NCI-H510A treated with DMSO at 0.1 percent for 48 hours (cell line): ENCODE measurements around the gene TMEM156.
"Not testable (repeated sequence)": the region's sequence is repeated elsewhere in the genome, so short reads cannot be mapped to it uniquely, and the experiment has no call there.

Experiments
- DNase-seq: peaks from one replicate; lab custom pipeline; 2025; lab: John Stamatoyannopoulos, UW

The TMEM156 gene

DNA sequence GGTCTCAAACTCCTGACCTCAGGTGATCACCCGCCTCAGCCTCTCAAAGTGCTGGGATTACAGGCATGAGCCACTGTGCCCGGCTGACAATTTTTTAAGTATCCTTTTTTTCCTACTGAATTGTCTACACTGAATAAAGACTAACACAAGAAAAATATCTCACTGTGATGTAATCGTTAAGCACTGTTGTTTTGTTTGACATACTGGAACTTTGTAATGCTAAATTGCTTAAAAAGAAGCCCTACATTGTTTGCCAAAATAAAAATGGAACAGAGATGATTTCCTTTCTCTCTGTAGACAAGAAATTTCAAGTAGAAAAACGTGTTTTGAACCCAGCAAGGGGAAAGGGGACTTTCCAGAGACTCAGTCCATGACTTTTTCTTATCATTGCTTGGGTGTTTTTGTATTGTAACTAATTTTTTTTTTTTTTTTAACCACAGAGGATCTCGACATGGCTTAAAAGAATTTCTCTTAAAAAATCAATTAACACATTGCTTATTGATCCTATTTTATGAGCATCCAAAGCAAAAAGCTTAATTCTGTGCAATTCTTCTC lies 74.9 kb downstream of the TMEM156 start:
- no peak for DNase-seq

DNA sequence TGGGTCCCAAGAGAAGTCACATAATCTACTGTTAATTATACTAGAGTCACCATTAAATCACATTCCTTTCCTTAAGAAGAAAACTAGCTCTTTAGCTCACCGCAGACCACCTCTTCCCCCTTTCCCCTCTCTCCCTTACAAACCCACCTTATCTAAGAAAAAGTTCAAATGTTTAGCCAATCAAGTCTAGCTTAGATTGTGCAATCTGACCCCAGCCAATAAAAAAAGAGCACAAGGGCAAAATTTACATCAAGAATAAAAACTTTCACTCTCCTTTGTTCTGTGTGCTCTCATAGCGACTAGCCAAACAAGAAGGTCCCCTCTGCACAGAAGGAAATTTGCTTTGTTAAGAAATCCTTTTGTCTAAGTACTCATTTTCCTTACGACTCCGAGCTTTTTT lies 76.3 kb downstream of the TMEM156 start:
- DNase-seq, result no peak

DNA sequence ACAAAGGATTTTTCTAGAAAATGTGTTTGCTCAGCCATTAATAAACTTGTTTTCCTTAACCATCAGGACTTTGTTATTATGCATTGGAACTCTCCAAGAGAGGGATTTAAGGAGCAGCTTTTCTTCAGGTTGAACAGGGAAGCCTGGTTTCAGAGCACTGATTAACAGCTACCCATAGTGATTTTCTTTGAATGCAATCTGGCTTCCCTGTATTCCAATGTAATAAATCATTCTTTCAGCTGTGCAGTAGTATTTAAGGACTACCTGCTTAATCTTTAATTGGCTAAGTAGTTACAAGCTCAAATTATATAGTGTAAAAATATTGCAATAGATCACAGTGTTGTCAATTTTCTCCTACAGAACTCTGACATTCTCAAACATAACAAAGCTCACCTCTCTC lies 77.5 kb downstream of the TMEM156 start:
- no peak for DNase-seq

DNA sequence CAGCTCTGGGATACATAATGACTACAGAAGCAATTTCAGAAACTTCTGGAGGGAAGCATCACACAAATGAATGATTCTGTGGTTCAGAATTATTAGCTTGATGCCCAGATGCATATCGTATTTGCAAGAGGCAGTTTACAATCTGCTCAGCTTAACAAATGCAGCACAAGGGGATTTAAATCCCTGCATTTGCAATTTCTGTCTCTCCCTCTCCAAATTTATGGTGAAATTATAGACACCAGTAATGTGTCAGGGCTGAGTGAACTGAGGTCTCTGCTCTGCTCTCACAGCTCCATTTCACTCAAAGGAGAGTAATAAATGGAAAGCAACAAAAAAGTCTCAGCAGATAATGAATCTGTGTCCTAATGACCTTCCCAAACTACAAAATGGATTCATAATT lies 80.2 kb downstream of the TMEM156 start:
- DNase-seq, result no peak

DNA sequence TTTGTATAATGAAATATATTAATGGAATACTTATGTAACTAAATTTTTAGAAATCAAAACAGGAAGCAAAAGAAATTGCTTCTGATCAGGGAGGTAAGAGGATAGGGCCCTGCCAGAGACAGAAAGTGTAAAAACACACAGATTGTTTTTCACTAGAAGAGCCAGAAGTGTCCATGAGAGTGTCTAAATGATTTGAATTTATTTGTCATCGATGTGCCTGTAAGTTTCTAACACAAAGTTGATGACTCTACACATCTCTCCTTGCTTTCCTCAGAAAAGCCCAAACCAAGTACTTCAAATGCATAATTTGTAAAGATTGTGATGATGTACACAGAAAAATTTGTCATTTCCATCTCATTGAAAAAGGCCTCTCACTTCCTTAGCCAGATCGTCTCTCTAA lies 80.6 kb downstream of the TMEM156 start:
- no peak for DNase-seq

DNA sequence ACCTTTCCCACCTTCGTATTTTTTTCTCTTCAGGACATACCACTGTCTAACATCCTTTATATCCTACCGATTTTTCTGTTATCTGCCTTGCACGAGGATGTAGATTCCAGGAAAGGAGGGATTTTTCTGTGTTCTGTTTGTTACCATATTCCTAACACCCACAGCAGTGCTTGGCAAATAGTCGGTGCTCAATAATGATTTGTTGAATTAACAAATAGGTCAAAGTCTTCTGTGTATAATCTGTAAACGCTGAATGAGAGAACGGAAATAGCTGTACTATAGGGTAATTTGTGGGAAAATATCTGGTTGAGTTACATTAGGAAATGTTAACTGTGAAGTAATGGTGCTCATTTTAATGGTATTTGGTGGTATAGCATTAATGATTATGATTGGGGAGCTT lies 81.5 kb downstream of the TMEM156 start:
- no peak for DNase-seq

DNA sequence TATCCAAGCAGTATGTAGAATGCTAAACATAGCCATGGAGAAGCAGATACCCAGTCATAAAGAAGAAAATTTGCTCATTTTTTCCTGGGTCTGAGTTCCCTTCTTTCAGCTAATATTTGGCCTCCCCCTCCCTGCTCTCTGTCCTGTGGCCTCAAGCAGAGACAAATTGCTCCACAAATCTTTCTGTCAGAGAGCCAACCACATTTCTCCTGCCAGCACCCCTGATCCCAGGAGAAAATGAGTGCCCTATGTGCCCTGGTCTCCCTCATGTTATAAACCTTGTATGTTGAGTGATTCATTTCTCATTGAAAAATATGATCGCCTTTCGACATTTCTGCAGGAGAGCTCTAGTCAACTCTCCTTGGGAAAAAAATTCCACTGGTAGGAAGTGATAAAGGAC lies 82.0 kb downstream of the TMEM156 start:
- DNase-seq, result no peak

DNA sequence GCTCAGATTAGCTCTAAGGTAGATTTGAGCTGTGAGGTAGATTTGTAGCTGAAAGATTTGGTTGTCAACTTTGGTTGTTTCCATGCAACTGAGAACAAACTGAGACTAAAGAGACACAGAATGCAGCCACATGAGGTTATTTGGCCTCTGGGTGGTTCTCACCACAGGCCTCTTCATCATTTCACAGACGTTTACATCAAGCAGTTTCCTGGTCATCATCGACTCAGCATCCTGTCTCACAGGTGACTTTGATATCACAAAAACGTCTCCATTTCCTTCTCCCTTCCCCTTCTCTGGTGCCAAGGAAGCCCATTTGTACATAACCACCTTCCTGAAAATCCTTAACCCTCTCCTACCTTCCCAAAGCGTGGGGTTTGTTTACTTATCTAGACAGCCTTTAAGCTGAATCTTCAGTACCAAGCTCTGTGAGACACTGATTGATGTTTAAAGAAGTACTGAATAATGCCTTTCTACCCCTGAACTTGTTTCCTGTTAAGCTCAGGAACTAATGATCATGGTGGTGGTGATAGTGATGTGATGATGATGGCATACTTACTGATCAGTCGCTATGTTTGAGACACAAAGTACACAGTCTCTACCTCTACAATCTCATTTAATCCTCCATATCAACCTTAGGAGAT lies 82.7 kb downstream of the TMEM156 start:
- DNase-seq, result no peak

DNA sequence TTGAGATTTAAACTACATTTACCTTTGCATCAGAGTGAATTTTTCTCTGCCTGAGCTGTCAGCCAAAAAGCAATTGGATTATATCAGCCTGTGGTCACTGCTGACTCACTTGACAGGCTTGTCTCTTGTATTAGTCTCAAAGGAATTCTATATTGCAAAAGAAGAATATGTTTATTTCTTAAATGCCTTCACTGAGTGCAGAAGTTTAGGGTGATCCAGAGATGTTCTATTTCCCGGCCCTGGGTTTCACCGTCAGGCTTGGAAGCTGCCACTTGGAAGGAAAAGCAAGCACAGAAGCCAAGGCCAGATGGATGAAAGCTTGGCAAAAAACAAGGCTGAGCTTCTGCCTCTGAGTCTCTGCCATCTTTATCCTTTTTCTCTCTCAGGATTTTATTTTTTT lies 83.7 kb downstream of the TMEM156 start:
- DNase-seq, result no peak

DNA sequence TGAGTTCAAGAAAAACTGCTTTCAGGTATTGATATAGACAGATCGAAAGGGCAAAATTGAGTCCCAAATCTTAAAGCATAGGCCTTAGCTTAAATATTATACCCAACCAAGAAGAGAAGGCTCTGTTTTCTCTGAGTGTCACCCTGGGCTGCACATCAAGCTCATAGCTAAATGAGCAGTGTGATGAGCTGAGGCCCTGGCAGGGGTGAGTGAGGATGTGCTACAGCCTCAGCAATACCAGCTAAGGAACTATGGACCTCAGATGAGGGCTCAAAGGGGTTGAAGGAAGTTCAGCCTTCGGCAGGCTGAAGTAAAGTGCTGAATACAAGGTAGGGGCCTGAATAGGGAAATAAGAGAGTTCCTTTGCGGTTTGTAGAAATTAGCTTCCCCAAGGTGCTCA lies 85.3 kb downstream of the TMEM156 start:
- no peak for DNase-seq

DNA sequence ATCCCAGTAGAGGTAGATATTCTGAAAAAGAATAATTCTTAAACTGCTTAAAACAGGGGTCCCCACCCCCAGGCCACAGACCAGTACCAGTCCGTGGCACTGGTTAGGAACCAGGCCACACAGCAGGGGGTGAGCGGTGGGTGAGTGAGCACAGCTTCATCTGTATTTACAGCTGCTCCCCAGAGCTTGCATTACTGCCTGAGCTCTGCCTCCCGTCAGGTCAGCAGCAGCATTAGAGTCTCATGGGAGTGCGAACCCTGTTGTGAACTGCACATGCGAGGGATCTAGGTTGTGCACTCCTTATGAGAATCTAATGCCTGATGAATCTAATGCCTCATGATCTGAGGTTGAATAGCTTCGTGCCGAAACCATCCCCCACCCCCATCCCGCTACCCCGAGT lies 87.8 kb downstream of the TMEM156 start:
- no peak for DNase-seq

DNA sequence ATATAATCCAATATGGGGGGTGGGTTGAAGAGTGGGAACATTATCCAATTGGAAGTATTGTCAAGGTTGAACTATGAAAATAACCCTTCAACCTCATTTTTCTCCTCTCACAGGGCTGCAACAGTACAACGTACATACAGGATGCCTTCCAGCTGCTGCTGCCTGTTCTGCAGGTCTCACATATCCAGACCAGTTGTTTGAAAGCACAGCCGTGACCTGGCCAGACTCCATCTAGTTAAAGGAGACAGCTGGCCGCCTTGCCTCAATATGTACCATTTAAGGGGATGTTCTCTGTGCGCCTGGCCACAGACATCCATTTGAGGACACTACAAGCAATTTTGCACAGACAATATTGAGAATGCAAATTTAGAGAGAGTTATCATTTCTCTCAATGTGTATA lies 88.9 kb downstream of the TMEM156 start:
- no peak for DNase-seq

DNA sequence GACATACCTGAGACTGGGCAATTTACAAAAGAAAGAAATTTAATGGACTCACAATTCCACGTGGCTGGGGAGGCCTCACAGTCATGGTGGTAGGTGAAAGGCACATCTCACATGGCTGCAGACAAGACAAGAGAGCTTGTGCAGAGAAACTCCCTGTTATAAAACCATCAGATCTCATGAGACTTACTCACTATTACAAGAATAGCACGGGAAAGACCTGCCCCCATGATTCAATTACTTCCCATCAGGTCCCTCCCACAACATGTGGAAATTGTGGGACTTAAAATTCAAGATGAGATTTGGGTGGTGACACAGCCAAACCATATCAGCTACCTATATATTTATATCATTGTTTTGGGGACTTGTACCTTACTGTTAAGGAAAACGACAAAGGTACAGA lies 90.3 kb downstream of the TMEM156 start:
- DNase-seq, result not testable (repeated sequence)

DNA sequence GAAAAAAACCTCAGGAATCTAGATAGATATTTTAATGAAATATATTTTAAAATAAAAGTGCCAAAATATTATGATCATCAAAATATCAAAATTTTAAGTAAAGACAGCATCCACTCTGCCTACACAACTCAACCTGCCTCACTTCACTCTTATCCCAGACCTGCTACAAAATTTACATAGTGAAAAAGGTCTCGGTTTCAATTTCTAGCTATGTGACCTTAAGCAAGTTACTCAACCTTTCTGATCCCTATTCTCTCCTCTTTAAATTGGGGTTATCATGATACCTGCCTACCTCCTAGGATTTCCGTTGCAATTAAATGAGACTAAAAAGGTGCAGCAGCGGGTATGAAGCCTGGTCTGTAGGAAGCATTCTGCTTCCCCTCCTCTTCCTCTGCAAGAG lies 91.7 kb downstream of the TMEM156 start:
- no peak for DNase-seq

DNA sequence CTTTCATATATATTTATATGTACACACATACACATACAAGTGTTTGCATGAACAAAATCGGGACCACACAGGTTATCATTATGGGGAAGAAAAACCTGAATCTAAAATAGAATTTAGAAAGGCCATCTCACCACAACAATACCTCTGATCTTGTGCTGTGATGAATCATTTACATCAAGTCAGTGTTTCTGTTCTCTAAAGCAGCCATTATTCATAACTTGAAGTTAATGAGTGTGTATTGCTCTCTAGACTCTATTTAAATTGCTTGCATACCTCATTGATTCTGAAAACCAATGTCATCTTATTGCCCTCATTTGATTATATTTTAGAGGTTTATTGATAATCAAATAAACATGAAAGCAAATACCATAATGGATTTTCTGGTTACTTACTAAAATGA lies 93.0 kb downstream of the TMEM156 start:
- DNase-seq, result no peak

DNA sequence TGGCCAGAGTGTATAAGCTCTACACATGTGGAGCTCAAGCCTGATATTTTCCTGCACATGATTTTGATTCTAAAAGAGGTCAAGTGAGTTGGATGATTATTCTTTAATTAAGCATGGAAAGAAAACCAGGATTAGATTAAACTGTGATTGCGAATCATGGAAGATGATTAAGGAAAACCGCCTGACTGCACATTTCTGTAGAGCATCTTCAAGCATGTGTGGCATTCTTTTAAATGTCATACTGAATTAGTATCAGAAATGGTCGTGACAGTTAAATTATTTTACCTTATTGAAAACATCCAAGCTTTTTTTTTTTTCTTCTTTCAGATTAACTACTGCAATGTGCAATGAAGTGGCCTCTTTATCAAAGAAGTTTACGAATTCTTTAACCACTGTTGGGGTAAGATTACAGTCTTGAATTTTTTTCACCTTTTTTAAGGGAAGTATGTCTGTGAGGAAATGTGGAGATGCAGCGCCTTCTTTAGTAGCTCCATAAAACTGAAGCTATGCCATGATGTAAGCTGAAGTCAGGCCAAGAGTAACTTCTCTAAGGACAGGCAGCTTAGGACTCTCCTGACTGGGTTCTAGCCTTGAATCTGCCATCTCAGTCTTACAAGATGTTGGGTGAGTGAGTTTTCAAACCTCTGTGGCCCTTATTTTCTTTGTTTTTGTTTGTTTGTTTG lies 96.7 kb downstream of the TMEM156 start:
- no peak for DNase-seq

DNA sequence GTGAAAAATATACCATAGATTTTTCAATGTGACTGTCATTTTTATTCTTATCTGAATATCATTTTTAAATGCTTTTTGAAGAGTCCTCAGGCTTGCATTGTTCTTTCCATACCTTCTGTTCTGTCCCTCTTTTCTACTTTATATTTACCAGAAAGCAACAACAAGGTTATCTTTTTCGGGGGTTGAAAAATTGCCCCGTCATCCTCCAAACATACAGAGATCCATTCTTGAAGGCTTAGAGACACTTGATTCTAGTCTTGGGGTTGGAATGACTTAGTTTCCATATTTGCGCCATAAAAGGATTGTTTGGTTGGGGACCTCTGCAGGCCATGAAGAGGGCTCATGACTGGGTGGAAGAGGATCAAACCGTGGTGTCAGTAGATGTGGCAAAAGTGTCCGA lies 101.1 kb downstream of the TMEM156 start:
- DNase-seq, result no peak

DNA sequence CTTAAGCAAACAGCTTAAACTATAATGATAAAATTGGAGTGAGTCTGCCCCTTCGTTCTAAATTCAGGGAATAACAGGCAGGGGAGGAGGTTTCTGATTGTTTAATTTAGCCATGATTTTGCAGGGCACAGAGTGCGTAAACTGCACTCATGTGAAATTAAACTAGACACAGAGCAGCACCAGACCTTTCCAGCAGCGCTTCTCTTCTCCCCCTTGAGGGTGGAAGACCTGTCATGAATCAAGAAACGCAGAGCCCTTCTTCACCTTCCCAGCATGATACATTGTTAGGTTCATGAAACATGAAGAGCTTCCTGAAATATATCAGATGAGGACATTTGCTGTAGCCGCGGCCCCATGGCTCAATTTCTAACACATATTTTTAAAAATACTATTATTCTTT lies 101.5 kb downstream of the TMEM156 start:
- no peak for DNase-seq

DNA sequence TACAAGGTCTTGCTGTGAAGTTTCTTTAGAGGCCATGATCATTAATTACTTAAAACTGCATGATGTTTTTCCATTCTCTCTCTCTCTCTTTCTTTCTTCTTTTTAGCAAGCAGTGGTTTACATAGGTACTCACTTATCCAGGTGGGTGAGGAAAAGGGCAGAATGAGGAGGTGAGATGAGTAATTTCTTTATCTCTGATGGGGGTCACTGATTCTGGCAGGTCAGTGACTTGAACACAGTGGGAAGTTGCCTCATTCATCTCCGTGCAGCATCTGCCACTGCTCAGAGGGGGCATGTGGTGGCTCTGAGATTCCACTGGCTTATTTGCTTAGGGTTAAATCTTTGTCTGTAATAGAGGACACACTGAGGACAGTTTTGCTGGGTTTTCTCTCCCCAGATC lies 102.0 kb downstream of the TMEM156 start:
- DNase-seq, result no peak

DNA sequence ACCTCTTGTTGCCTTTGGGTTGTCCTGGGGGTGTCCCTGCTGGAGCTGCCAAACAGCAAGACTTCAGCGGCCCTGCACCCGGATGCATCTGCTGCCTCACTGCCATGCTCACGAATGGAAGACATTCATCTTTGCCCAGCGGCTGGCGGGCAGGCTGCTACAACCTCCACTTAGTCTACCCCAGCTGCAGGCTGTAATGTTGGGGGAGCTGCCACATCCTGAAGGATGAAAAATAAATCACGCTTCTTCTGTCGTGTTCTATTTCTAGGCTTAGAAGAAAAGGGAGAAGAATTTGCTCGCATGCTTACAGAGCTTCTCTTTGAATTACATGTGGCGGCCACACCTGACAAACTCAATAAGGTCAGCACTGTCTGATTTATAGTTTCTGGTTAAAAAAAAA lies 103.2 kb downstream of the TMEM156 start:
- DNase-seq, result no peak

DNA sequence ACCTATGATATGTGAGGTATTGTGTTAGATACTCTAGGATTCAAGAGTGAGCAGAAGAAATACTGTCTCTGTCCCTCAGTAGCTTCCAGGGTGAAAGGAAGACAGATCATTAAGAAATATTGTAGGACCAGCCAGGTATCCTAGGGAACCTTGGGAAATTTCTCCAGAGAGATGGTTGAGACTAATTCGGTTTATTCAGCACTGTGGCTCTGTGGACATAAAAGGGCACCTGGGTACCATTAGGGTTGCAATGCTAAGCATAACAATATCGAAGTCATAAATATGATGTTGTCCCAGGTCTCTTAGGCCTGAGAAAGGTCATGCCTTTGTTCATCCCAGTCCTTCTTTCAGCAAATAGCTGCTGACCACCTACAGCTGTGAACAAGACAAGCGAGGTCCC lies 103.6 kb downstream of the TMEM156 start:
- no peak for DNase-seq

DNA sequence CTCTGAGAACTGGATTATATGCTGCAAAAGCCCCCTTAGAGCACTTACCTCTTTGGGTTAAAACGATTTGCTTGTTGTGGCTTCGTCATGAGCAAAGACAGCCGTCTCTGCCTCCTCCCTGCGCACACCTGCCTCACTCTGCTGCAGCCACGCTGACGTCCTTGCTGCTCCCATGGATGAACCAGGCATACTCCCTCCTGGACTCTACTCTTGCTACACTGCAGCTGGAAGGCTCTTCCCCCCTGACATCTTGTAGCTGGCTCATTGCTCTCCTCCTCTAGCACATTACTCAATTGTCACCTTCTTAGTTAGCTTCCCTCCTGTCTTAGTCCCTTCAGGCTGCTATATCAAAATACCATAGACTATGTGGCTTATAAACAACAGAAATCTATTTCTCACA lies 105.3 kb downstream of the TMEM156 start:
- no peak for DNase-seq

DNA sequence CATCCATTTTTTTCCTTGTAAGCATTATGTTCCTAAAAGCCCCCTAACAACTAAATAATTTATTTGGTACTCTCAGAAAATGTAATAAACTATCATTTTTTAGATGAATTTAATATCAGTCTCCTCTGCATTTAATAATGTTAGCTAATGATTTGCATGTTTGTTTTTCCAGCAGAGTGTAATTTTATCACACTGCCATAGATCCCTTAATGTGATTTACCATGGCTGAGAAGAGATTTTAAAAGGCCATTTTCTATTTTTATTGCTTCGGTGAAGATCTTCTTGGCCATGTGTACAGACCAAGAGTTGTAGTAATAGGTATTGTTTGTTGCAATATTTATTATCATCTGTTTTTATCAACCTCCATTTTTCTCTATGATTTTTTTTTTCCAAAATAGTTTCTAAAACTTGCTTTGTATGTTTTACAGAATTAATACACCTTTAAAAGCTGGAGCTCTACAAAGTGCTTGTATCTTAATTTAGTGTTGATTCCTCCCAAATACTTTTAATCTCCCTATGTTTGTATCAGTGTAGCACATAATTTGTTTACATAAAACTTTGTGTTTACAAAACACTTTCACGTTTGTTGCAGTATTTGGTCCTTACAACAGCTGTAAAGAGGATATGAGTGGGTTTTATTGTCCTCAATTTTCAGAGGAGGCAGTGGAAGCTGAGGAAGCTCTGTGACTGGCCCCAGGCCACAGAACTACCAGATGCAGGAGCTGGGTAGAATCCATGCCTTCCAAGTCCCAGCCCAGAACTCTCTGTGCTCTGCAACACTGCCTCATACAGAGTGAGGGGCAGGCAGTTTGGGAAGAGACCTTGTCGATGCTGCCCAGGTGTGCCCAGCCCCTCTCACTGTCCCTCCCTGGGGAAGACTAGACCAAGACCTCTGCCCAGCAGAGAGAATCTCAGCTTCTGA lies 106.5 kb downstream of the TMEM156 start:
- DNase-seq, result no peak
